Measurements from ENCODE around the gene TUFT1.

The TUFT1 gene

DNA sequence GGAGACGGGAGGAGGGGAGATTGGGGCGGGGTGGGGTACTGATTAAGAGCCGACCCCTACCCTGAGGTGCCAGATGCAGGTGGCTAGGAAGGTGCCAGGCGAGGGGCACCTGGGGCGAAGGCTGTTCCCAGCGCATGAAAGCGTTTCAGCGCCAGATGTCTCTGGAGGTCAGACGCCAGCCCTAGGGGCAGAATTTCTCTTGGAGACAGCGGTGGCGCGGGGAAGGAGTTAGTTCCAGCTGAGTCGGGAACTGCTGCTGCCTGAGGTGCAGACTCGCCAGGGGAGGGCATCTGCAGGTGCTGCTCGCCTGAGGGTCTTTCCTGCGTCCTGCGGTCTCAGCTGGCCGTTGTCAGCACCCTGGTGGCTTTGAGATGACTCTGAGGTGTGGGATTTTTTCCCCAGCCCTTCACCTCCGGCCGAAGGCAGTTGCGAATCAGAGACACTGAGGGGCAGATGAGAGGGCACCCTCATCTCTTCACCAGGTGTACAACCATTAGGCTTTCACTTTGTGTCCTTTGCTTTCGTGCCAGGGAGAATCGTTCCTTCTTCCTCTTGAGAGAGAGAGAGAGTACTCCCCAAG lies 28.4 kb upstream of the TUFT1 start:
- TF ChIP-seq, protein P1, sequence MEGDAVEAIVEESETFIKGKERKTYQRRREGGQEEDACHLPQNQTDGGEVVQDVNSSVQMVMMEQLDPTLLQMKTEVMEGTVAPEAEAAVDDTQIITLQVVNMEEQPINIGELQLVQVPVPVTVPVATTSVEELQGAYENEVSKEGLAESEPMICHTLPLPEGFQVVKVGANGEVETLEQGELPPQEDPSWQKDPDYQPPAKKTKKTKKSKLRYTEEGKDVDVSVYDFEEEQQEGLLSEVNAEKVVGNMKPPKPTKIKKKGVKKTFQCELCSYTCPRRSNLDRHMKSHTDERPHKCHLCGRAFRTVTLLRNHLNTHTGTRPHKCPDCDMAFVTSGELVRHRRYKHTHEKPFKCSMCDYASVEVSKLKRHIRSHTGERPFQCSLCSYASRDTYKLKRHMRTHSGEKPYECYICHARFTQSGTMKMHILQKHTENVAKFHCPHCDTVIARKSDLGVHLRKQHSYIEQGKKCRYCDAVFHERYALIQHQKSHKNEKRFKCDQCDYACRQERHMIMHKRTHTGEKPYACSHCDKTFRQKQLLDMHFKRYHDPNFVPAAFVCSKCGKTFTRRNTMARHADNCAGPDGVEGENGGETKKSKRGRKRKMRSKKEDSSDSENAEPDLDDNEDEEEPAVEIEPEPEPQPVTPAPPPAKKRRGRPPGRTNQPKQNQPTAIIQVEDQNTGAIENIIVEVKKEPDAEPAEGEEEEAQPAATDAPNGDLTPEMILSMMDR (IDR thresholded peaks at IDR 0.05; ENCODE audit: control insufficient read depth, extremely low read depth, insufficient read depth) = 0 out of 2 replicates have a peak, but pooled peaks have one; percentile 11
- peak overlapping the region; percentile 63 for H3K4me3 ChIP-seq (ENCODE audit: low read depth, low read length)
- no peak for DNase-seq (ENCODE audit: low read depth)

DNA sequence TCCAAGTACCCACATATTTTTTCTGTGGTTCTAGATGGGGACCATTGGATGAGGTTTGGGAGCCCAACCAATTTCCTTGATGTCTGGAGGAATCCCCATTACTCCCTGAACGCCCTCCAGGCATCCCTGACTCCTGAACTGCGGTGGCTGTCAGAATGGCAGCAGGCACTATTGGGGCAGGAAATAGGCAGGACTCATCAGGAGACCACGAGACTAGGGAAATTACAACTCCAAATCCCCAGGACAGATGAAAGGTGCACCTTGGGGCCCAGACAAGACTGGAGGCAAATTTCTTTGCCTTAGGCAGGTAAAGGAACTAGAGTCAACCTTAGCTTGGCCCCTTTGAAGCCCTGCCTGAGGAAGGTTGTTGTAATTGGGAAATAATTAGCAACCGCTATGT lies 27.8 kb upstream of the TUFT1 start:
- no peak for DNase-seq (ENCODE audit: low read depth)
- peak overlapping the region; percentile 63 for H3K4me3 ChIP-seq (ENCODE audit: low read depth, low read length)
- TF ChIP-seq, protein P1 (IDR thresholded peaks at IDR 0.05; ENCODE audit: control insufficient read depth, extremely low read depth, insufficient read depth) = no peak

DNA sequence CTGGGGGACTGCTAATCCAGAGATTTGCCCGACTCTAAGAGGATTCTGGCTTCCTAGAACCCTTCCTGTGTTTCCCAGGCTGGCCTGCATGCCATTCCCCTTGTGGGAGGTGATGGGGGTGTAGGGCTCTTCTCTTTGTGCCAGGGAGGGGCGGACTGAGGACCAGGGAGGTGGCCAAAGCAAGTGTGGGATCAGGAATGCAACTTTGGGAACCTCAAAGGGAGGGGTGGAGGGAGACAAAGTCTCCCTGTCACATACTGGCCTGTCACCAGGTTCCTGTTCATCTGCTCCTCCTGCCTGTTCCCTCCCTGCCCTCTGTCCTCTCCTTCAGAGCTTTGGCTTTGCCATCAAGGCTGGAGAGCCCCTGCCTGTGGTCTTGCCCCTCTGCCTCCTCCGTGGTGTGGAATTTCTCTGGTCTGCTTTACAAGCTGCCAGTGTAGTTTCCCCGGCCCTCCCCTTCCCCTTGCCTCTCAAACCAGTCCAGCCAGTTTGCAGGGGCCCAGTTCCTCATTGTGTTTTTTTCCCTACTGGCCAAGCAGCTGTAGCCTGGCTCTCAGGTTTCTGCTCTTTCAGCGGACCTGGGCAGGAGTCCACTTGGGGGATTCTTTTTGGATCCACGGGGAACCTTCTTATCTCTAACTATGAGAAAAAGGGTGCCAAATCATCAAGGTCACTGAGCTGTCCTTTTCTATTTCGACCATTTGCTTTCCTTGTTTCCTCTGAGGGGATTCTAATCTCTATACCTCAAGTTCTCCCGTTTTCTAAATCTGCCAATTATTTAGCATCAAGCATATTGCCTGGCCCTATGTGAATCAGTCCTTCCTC lies 27.1 kb upstream of the TUFT1 start:
- DNase-seq (ENCODE audit: low read depth) = peak; percentile 86
- TF ChIP-seq, protein P1 (IDR thresholded peaks at IDR 0.05; ENCODE audit: control insufficient read depth, extremely low read depth, insufficient read depth) = no peak
- H3K4me3 ChIP-seq (ENCODE audit: low read depth, low read length) = peak overlapping the region; percentile 63

DNA sequence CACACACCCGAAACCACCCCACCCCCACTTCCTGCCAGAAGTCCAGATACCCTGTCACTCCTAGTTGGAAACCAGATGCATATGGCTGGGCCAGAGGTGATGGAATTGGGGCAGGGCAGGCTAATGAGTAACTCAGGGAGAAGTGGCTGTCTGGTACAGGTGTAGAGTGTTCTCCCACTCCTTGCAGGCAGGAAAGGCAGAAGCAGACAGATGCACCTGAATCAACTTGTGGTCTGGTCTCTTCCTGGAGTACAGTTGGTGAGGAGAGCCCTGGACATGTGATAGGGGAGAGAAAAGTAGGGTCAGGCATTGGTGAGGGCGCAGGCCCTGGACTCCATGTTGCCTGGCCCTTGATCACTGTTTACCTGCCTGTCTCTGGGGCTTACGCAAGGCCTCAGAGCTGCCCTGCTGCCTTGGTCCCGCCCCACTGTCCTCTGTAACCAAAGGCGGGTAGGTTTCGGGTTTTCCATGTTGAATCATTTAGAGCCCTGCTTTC lies 26.4 kb upstream of the TUFT1 start:
- TF ChIP-seq, protein P1 (IDR thresholded peaks at IDR 0.05; ENCODE audit: control insufficient read depth, extremely low read depth, insufficient read depth) = no peak
- no peak for DNase-seq (ENCODE audit: low read depth)
- H3K4me3 ChIP-seq (ENCODE audit: low read depth, low read length) = peak overlapping the region; percentile 63

DNA sequence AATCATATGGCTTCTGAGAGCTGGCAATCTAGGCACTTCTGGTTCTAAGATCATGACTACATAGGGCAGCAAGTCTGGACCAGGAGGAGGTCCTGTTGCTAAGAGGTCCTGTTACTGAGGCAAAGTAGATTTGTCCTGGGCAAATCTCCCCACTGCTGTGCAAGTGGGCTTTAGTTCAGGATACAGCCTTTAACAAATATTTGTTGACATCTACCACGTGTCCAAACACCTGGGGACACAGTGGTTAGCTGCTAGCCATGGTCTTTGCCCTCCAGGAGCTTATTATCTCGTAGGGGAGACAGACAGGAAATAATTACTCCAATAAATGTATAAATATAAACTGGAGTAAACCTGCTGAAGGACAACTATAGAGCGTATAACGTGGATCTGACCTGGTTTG lies 25.7 kb upstream of the TUFT1 start:
- TF ChIP-seq, protein P1 (IDR thresholded peaks at IDR 0.05; ENCODE audit: control insufficient read depth, extremely low read depth, insufficient read depth) = no peak
- H3K4me3 ChIP-seq (ENCODE audit: low read depth, low read length) = 0 out of 2 replicates have a peak overlapping the region, but pooled peaks have one; percentile 2
- peak; percentile 78 for DNase-seq (ENCODE audit: low read depth)

DNA sequence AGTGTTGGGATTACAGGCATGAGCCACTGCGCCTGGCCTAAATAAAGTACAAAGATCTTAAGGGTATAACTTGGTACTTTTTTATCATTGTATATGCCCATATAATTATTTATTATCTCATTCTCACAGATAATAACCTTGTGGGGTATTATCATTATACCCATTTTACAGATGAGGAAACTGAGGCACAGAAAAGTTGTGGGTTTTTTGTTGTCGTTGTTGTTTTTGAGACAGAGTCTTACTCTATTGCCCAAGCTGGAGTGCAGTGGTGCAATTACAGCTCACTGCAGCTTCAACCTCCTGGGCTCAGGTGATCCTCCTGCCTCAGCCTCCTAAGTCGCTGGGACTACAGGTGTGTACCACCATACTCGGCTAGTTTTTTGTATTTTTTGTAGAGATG lies 24.8 kb upstream of the TUFT1 start:
- TF ChIP-seq, protein P1 (IDR thresholded peaks at IDR 0.05; ENCODE audit: control insufficient read depth, extremely low read depth, insufficient read depth) = no peak
- H3K4me3 ChIP-seq (ENCODE audit: low read depth, low read length) = no peak overlapping the region

More for the DNA sequence above, 24.8 kb upstream of the TUFT1 start:
- DNase-seq (ENCODE audit: low read depth) = no peak
